ENCODE measurements around the gene ATP5F1D. TPM values are rescaled to one million over a fixed set of nuclear protein-coding genes. Genes with fewer than 3 reads are reported as not detected.

The ATP5F1D gene
- total RNA-seq, 1 donor from 2014 or later, result 110 TPM

- TF ChIP-seq CTCF (IDR thresholded peaks at IDR 0.05), result no peak
- Mint-ChIP-seq H3K27ac (ENCODE audit: unreplicated experiment) (no peak overlapping the region), H3K4me3 (ENCODE audit: unreplicated experiment) (no peak overlapping the region), H3K27me3 (ENCODE audit: low read depth) (no peaks in the 10 kb centered on the region), H3K36me3 (ENCODE audit: low read depth) (peaks cover 3% of the 10 kb centered on the region), H3K4me1 (ENCODE audit: low read depth) (peaks cover 8% of the 10 kb centered on the region), H3K9me3 (ENCODE audit: low read depth) (no peaks in the 10 kb centered on the region)
- no peak for DNase-seq (ENCODE audit: low spot score)
Observed at GRCh38 chr19:1233115-1233667, 8.4 kb upstream of the ATP5F1D start.

DNA sequence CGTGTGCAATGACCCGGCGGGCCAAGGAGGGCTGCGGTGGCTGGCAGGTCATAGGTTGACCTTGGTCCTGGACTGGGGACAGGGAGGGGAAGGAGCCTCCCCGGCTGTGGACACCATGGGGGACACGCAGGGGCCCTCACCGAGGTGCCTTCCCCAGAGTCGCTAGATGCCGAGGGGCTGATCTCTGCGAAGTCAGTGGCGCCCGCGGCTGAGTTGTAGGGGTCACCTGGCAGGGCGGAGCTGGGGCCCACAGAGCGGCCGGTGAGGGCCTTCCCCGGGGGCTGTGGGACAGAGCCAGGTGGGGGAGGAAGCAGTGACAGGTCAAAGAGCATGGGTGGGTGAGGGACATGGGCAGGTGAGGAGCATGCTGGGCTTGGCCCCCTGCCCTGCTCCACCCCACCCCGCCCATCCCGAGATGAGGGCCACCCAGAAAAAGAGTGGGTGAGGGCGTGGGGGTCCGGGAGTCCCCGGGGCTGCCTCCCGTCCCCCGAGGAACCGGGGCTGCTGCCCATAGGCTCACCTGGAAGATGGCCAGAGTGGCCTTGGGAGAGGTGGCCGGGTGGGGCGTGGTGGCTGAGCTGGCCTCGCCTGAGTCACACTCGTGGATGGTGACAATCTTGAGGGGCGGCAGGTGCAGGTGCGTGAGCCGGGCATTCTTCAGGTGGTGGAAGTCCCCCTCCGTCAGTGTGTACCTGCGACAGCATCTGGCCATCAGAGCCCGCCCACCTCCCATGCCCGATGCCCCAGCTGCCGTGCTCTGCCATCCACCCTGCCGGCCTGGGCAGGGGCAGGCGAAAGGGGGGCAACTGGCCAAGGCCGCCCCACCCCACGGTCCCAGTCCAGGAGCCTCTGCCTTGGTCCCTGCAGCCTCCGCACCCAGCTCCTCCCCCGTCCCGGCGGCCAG lies 7.2 kb upstream of the ATP5F1D start:
- H3K4me3 Mint-ChIP-seq (ENCODE audit: unreplicated experiment), result no peak overlapping the region

GRCh38 chr19:1234955-1235380 lies 6.6 kb upstream of the ATP5F1D start:
- no peaks in the 10 kb centered on the region for H3K9me3 Mint-ChIP-seq (ENCODE audit: low read depth)
- no peak for DNase-seq (ENCODE audit: low spot score)
- peaks cover 3% of the 10 kb centered on the region for H3K36me3 Mint-ChIP-seq (ENCODE audit: low read depth)
- H3K4me3 Mint-ChIP-seq (ENCODE audit: unreplicated experiment), result no peak overlapping the region
- H3K27me3 Mint-ChIP-seq (ENCODE audit: low read depth), result no peaks in the 10 kb centered on the region
- TF ChIP-seq CTCF (IDR thresholded peaks at IDR 0.05), result no peak
- H3K27ac Mint-ChIP-seq (ENCODE audit: unreplicated experiment), result no peak overlapping the region
- H3K4me1 Mint-ChIP-seq (ENCODE audit: low read depth), result peaks cover 15% of the 10 kb centered on the region

More for the DNA sequence above, 7.2 kb upstream of the ATP5F1D start:
- DNase-seq (ENCODE audit: low spot score), result no peak
- TF ChIP-seq CTCF (IDR thresholded peaks at IDR 0.05), result no peak
- Mint-ChIP-seq H3K9me3 (ENCODE audit: low read depth) (no peaks in the 10 kb centered on the region), H3K36me3 (ENCODE audit: low read depth) (peaks cover 3% of the 10 kb centered on the region), H3K27ac (ENCODE audit: unreplicated experiment) (no peak overlapping the region), H3K4me1 (ENCODE audit: low read depth) (peaks cover 15% of the 10 kb centered on the region), H3K27me3 (ENCODE audit: low read depth) (no peaks in the 10 kb centered on the region)

GRCh38 chr19:1235625-1236538 lies 5.7 kb upstream of the ATP5F1D start:
- Mint-ChIP-seq H3K9me3 (ENCODE audit: low read depth) (no peaks in the 10 kb centered on the region), H3K27me3 (ENCODE audit: low read depth) (no peaks in the 10 kb centered on the region), H3K27ac (ENCODE audit: unreplicated experiment) (no peak overlapping the region), H3K4me1 (ENCODE audit: low read depth) (peaks cover 17% of the 10 kb centered on the region), H3K4me3 (ENCODE audit: unreplicated experiment) (peak overlapping the region; percentile 46), H3K36me3 (ENCODE audit: low read depth) (peaks cover 3% of the 10 kb centered on the region)
- TF ChIP-seq CTCF (IDR thresholded peaks at IDR 0.05), result no peak
- DNase-seq (ENCODE audit: low spot score), result no peak

GRCh38 chr19:1236576-1236975 lies 5.0 kb upstream of the ATP5F1D start:
- Mint-ChIP-seq H3K4me3 (ENCODE audit: unreplicated experiment) (peak overlapping the region; percentile 46), H3K27ac (ENCODE audit: unreplicated experiment) (no peak overlapping the region), H3K36me3 (ENCODE audit: low read depth) (peaks cover 2% of the 10 kb centered on the region), H3K9me3 (ENCODE audit: low read depth) (no peaks in the 10 kb centered on the region), H3K27me3 (ENCODE audit: low read depth) (no peaks in the 10 kb centered on the region), H3K4me1 (ENCODE audit: low read depth) (peaks cover 23% of the 10 kb centered on the region)
- no peak for DNase-seq (ENCODE audit: low spot score)
- TF ChIP-seq CTCF (IDR thresholded peaks at IDR 0.05), result no peak
